CD14-positive monocyte (primary cell): ENCODE data around the gene PIP5K1A. TPM values are rescaled to one million over a fixed set of nuclear protein-coding genes. Genes with fewer than 3 reads are reported as not detected.
A peak's percentile ranks its signal among the peaks of the same experiment; 100 is the strongest.

Experiments
- DNase-seq, 3 donors: peaks; one replicate each; pipeline ENCODE4 v3.0.0-alpha.2; 2011 to 2022
- H2AFZ ChIP-seq: 2 replicates; pipeline ENCODE4 v1.6.0; 2012; ENCODE audit warnings: mild to moderate bottlenecking, low read depth, low read length, inconsistent platforms; ENCODE audit not compliant: insufficient read depth, poor library complexity, severe bottlenecking
- H3K27ac ChIP-seq, 2 donors: 1 replicate in 1 of 2; 2 replicates in 1 of 2; pipeline ENCODE4 v1.5.1; 2012 to 2013; ENCODE audit warnings: low read length in 2 of 2, control low read depth in 1 of 2, inconsistent platforms in 1 of 2, low read depth in 1 of 2, mild to moderate bottlenecking in 1 of 2
- H3K27me3 ChIP-seq, 2 donors: one replicate each; pipeline versions ENCODE4 v1.6.0 to v1.6.1; 2011 to 2013; ENCODE audit warnings: low read length in 2 of 2; ENCODE audit not compliant: control insufficient read depth in 2 of 2, insufficient read depth in 2 of 2
- H3K36me3 ChIP-seq, 2 donors: replicated peaks in 1 of 2; 1 replicate in 1 of 2; 2 replicates in 1 of 2; pipeline versions ENCODE4 v1.5.1 to v1.6.1; 2012 to 2013; ENCODE audit warnings: low read length in 2 of 2, control low read depth in 1 of 2, inconsistent platforms in 1 of 2, mild to moderate bottlenecking in 1 of 2; ENCODE audit not compliant: insufficient read depth in 2 of 2, control insufficient read depth in 1 of 2
- H3K4me1 ChIP-seq, 2 donors: 1 replicate in 1 of 2; 2 replicates in 1 of 2; pipeline versions ENCODE4 v1.5.1 to v1.6.1; 2012 to 2013; ENCODE audit warnings: low read length in 2 of 2, control low read depth in 1 of 2, inconsistent platforms in 1 of 2, mild to moderate bottlenecking in 1 of 2, moderate library complexity in 1 of 2; ENCODE audit not compliant: insufficient read depth in 2 of 2, control insufficient read depth in 1 of 2
- H3K4me2 ChIP-seq: replicated peaks from 2 replicates; pipeline ENCODE3; 2012; ENCODE audit warnings: low read length, moderate library complexity, mild to moderate bottlenecking; ENCODE audit not compliant: poor library complexity, severe bottlenecking; ENCODE audit errors: extremely low read depth
- H3K4me3 ChIP-seq, 3 experiments: fragments of 200-600 bp in 1 of 3; sonication (generic) in 1 of 3; replicated peaks in 1 of 3; 1 replicate in 2 of 3; 2 replicates in 1 of 3; pipeline ENCODE4 v1.5.1; 2011 to 2013; ENCODE audit warnings: low read length in 3 of 3, mild to moderate bottlenecking in 3 of 3, control low read depth in 2 of 3, low read depth in 2 of 3, inconsistent platforms in 1 of 3, moderate library complexity in 1 of 3
- H3K79me2 ChIP-seq: 2 replicates; pipeline ENCODE4 v1.6.0; 2012; ENCODE audit warnings: mild to moderate bottlenecking, control low read depth, inconsistent platforms, low read length, moderate library complexity; ENCODE audit not compliant: insufficient read depth
- H3K9ac ChIP-seq: 2 replicates; pipeline ENCODE4 v1.6.0; 2017; ENCODE audit warnings: low read length, mild to moderate bottlenecking; ENCODE audit not compliant: insufficient read depth, poor library complexity, severe bottlenecking
- H3K9me3 ChIP-seq, 2 donors: replicated peaks in 1 of 2; 1 replicate in 1 of 2; 2 replicates in 1 of 2; pipeline versions ENCODE4 v1.5.1 to v1.6.1; 2012 to 2013; ENCODE audit warnings: low read length in 2 of 2, control low read depth in 1 of 2; ENCODE audit not compliant: control insufficient read depth in 1 of 2, insufficient read depth in 1 of 2
- H4K20me1 ChIP-seq: 2 replicates; pipeline ENCODE4 v1.6.0; 2012; ENCODE audit warnings: mild to moderate bottlenecking, low read length, control low read depth, moderate library complexity; ENCODE audit not compliant: insufficient read depth
- H3K27ac Mint-ChIP-seq, 7 donors: one replicate each; pipeline ENCODE4 v1.8.0; 2020; ENCODE audit warnings: mild to moderate bottlenecking in 7 of 7, mixed read lengths in 7 of 7, moderate library complexity in 6 of 7, inconsistent platforms in 2 of 7
- H3K27me3 Mint-ChIP-seq, 3 donors: one replicate each; pipeline ENCODE4 v1.8.0; 2021 to 2022; ENCODE audit warnings: low read depth in 3 of 3, mild to moderate bottlenecking in 3 of 3, mixed read lengths in 3 of 3, moderate library complexity in 3 of 3, inconsistent platforms in 1 of 3
- H3K36me3 Mint-ChIP-seq, 2 donors: one replicate each; pipeline ENCODE4 v1.8.0; 2020; ENCODE audit warnings: mixed read lengths in 2 of 2, inconsistent platforms in 1 of 2, mild to moderate bottlenecking in 1 of 2
- H3K4me1 Mint-ChIP-seq: one replicate; pipeline ENCODE4 v1.8.0; 2020; ENCODE audit warnings: mild to moderate bottlenecking, mixed read lengths
- H3K4me3 Mint-ChIP-seq, 2 donors: one replicate each; pipeline ENCODE4 v1.8.0; 2020; ENCODE audit warnings: mild to moderate bottlenecking in 2 of 2, mixed read lengths in 2 of 2, moderate library complexity in 1 of 2
- H3K9me3 Mint-ChIP-seq, 7 donors: one replicate each; pipeline ENCODE4 v1.8.0; 2020 to 2022; ENCODE audit warnings: mixed read lengths in 7 of 7, mild to moderate bottlenecking in 6 of 7, moderate library complexity in 6 of 7, inconsistent platforms in 2 of 7
- CTCF ChIP-seq: fragments of 200-600 bp; IDR thresholded peaks from one replicate; pipeline ENCODE4 v1.8.0; 2022; ENCODE audit warnings: antibody characterized with exemption, mild to moderate bottlenecking
- WGBS: methylation state at CpG from one replicate; pipeline ENCODE4 v1.1.5; 2013; ENCODE audit warnings: missing lambda C conversion rate; ENCODE audit not compliant: insufficient coverage; 5-methylcytosine and 5-hydroxymethylcytosine counted together
- intact Hi-C, 2 donors: fragments of 100-400 bp; cut with micrococcal nuclease; formaldehyde crosslinking; loops; one replicate each; pipeline versions ENCODE4 v1.15.0 to v1.15.1; 2023
- polyA plus RNA-seq, 3 donors: library from polyadenylated mRNA; depleted of rRNA in 1 of 3; unstranded in 2 of 3; stranded (reverse) in 1 of 3; fragments of 300-500 nt in 2 of 3; fragments of >200 nt in 1 of 3; fragmentation: Illumina TruSeq in 2 of 3; gene quantifications; 1 replicate in 2 of 3; 2 replicates in 1 of 3; pipeline ENCODE4 v1.2.3, GENCODE V29; 2012 to 2021

The PIP5K1A gene
- polyA plus RNA-seq, 3 donors, result 10.8 to 47.7 (median 11.7) TPM

DNA sequence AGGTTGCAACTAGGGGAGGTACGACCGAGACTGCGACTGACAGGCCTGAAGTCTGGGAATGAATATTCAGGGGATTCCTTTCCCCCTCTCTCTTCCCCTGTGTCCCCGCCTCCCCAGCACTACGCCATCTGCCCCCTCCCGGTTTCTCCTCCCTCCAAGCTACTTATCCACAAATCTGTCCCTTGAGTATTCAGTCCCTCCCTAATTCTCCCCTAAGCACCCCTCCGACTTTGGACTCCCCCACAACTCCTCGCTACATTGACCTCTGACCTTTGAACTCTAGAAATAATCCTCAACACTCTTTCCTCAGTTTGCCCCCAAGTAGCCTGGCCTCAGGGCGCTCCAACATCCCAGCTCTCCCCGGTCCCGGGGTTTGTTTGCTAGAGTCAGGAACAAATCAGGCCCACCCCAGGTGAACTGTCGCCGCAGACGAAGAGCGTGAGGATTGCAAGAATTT lies 33.0 kb upstream of the PIP5K1A start:
- Histone ChIP-seq H3K27me3 (no peaks in the 10 kb centered on the region), H3K4me1 (peaks cover 34 to 37% of the 10 kb centered on the region in 2 donors), H3K9ac (no peak overlapping the region), H3K79me2 (peaks cover 46% of the 10 kb centered on the region), H2AFZ (peak overlapping the region; percentile 4), H3K27ac (peak overlapping the region; percentile 21 to 37), H4K20me1 (peaks cover 53% of the 10 kb centered on the region), H3K4me2 (peak overlapping the region; percentile 96), H3K9me3 (no peaks in the 10 kb centered on the region), H3K4me3 (peak overlapping the region in 2 of 3 experiments; percentile 16 to 91), H3K36me3 (peaks cover 47 to 75% of the 10 kb centered on the region in 2 donors)
- intact Hi-C loops, result loop anchor here (1.0 to 10.0 kb wide), 4 partner anchors 8 to 447 kb away; partner anchors contain the start of genes MINDY1 (in 2 of the 2), PRUNE1 (in 2 of the 2) and SNX27 (in 1 of the 2)
- Mint-ChIP-seq H3K4me3 (peak overlapping the region; percentile 95 to 97), H3K4me1 (peaks cover 50% of the 10 kb centered on the region), H3K27me3 (peaks cover 0 to 1% (median 0%) of the 10 kb centered on the region in 3 donors), H3K9me3 (no peaks in the 10 kb centered on the region), H3K36me3 (peaks cover 54 to 68% of the 10 kb centered on the region in 2 donors), H3K27ac (peak overlapping the region; percentile 89 to 95 (median 92))
- WGBS, result 31% methylated on average over 10 of the region's 15 CpGs
- no peak for TF ChIP-seq CTCF
- DNase-seq, result no peak

DNA sequence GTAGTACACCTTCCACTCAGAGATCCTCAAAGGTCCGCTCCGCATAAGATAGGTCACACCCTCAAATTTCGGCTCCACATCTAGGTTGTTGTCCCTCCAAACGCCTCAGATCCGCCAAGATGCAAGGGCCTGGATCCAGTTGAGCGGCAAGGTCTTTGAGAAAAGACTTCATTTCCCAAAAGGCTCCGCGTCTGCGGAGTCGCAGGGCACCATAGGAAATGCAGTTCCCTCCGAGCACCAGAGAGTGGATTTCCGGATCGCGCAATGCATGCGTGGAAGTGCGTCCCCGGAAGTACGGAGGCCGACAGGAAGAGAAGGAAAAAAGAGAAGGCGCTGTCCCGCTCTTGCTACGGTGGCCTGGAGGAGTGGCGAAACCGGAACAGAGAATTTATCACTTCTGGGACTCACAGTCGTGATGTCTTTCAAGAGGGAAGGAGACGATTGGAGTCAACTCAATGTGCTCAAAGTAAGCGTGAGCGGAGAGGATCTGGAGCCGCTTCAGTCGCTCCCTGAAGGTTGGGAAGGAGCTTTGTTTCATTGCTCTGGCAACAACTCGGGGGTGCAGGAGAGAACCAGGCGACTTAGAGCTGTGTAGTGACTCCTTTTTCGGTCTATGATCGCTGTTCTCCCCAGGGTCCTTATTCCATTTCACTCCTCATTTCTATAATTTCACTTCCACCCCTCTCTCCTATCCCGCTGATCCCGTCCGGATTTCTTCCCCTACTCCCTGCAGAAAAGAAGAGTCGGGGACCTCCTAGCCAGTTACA lies 32.4 kb upstream of the PIP5K1A start, which contains the start of the genes LYSMD1 and SCNM1:
Gene LYSMD1, minus strand, starts transcription at position 165 of the 767 bp plus-strand sequence. CDS start 644 bp downstream, outside the sequence.
Gene SCNM1, plus strand, starts transcription at position 407 of the 767 bp plus-strand sequence. Its CDS starts 9 bp downstream, at position 416.
- Histone ChIP-seq H3K9ac (peak within 1 kb of the TSS; percentile 71), H3K36me3 (peaks cover 49 to 75% of the 10 kb centered on the region in 2 donors), H3K4me3 (peak within 1 kb of the TSS; percentile 71 to 91 (median 81)), H4K20me1 (peaks cover 47% of the 10 kb centered on the region), H3K27me3 (no peaks in the 10 kb centered on the region), H3K27ac (peak within 1 kb of the TSS; percentile 56 to 83), H3K4me1 (peaks cover 27 to 31% of the 10 kb centered on the region in 2 donors), H3K4me2 (peak within 1 kb of the TSS; percentile 96), H2AFZ (peak within 1 kb of the TSS; percentile 88), H3K79me2 (peaks cover 40% of the 10 kb centered on the region), H3K9me3 (no peaks in the 10 kb centered on the region)
- Mint-ChIP-seq H3K36me3 (peaks cover 56 to 67% of the 10 kb centered on the region in 2 donors), H3K27ac (peak within 1 kb of the TSS; percentile 89 to 95 (median 93)), H3K4me3 (peak within 1 kb of the TSS; percentile 95 to 97), H3K9me3 (no peaks in the 10 kb centered on the region), H3K27me3 (peaks cover 0 to 1% (median 0%) of the 10 kb centered on the region in 3 donors), H3K4me1 (peaks cover 44% of the 10 kb centered on the region)
- TF ChIP-seq CTCF, result no peak
- intact Hi-C loops, result loop anchor here (1.0 to 10.0 kb wide), 5 partner anchors 9 to 446 kb away; partner anchors contain the start of genes MINDY1 (in 2 of the 2), PRUNE1 (in 2 of the 2) and SNX27 (in 1 of the 2)
- DNase-seq, result peak; percentile 96 to 99 (median 98)
- under 1% methylated on average over 32 of the region's 38 CpGs for WGBS
